NCI-H2029 treated with DMSO at 0.1 percent for 48 hours (cell line): ENCODE measurements around the gene SNX14.

ENCODE experiments used
- DNase-seq: peaks from one replicate; lab custom pipeline; 2025; lab: John Stamatoyannopoulos, UW

SNX14 gene

DNA sequence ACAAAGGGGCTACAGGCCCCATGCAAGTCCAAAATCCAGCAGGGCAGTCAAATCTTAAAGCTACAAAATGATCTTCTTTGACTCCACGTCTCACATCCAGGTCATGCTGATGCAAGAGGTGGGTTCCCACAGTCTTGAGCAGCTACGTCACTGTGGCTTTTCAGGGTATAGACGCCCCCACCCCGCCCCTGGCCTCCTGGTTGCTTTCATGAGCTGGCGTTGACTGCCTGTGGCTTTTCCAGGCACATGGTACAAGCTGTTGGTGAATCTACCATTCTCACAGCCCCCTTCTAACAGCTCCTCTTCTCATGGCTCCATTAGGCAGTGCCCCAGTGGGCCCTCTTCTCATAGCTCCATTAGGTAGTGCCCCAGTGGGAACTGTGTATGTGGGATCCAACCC, 96.8 kb downstream of the SNX14 start:
- DNase-seq, result no peak

DNA sequence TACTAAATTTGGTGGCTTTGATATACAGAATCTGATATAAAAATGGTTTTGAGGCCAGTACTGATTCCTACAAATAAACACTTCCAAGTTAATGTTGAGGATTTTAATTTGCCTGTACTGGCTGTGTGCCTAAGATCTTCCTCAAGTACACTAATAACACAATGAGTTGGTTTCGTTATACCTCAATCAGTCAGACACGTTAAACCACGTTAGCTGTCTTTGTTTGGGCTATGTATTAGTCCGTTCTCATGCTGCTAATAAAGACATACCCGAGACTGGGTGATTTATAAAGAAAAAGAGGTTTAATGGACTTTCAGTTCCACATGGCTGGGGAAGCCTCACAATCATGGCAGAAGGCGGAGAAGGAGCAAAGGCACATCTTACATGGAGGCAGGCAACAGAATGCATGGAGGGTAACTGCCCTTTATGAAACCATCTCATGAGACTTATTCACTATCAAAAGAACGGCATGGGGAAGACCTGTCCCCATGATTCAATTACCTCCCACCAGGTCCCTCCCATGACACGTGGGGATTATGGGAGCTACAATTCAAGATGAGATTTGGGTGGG, 97.6 kb downstream of the SNX14 start:
- DNase-seq, result no peak

DNA sequence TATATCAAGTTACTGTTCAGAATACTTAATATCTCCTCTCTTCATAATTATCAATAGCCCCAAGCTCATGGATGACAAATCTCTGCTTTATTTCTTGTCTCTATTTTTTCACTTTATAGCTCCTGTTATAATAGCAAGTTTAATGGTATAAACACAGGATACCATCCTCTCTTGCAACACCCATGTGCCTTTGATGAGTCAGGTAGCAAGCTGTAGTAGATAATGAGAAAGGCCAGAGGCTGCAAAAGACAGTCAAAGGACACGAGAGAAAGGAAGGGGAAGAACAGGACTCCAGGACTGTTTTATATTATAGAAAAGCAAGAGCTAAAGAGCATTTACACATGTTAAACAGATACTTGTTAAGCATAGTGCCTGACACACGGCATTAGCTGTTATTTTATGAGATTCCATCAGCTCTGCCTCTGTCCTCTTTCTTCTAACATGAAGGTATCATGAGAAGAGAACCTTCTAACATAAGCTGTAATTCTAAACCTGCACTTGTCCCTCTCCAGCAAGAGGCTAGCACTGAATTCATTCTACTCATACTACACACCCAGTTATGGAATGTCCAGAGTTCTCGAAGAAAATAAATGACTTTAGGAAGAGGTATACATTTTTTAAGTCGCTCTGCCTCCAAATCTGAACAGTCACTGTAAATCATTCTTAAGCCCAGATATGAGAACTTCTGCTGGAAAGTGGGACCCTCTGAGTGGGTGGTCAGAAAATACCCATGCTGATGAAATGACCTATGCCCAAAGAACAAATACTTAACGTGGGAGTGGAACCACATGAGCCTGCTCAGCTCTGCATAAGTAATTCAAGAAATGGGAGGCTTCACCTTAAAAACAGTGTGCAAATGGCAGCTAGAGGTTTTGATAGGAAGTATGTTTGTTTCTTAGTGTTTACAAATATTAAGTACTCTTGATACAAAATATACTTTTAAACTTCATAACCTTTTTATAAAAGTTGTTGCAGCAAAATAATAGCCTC, 98.8 kb downstream of the SNX14 start:
- no peak for DNase-seq

GRCh38 chr6:85493389-85493788, 100.3 kb downstream of the SNX14 start:
- DNase-seq, result no peak

DNA sequence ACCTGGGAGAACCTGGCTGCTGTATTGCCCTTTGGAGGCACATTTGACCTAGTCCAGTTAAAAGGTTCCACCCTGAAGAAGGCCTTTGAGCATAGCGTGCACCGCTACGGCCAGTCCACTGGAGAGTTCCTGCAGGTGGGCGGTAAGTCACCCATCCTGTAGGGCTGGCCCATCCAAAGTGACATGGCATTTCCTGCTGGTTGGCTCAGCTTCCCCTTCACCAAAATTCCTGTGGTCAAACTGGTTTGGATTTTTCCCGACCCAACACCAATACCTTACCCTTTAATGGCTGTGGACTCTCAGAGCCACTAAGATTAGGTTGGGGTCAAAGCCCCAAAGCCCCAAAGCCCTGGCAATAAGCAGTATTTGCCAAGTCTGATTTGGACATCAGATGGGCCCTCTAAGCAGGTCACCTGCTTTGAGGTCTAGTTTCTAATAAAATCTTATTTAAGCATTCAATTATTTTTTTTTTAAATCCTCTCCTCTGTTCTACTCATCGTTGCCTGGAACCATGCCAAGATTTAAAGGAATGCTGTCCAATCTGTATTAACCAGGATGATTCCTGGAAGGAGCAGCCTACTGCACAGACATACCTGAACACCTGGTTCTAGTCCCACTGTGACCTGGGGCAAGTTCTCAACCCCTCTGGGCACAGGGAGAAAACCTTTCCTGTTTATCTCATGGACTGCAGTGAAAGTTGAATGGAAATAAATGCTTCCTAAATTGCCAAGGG, 103.0 kb downstream of the SNX14 start:
- no peak for DNase-seq

DNA sequence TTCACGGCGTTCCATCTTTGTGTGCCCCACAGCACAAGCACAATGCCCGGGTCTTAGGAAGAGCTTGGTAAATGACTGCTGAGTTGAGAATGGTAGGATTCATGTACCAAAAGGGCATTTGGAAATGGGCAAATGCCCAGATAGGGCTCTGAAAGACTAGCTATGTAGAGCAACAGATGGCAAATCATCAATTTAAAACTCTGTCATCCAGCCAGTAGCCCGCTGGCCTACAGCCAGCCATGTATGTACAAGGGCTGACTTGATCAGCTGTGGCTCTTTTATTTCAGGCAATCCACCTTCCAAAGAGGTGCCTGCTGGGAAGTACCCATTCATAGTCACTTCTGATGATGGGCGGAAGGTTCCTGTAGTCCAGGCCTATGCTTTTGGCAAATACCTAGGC, 108.7 kb downstream of the SNX14 start:
- no peak for DNase-seq

DNA sequence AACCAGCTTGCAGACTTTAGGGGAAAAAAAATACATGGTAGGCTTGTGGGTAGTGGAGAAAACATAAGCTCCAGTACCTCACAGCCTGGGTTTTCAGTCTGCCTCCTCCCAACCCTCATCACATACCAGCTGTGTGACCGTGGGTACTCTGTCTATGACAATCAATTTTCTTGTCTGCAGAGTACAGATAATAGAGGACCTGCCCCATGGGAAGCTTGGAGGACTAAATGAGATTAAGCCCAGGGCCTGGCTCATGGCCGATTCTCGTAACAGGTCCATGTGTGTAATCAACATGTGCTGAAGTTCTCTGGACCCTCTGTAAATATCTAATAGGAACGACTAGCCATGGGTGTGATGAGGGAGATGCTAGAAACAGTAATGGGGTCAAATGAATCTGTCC, 109.8 kb downstream of the SNX14 start:
- DNase-seq, result no peak

DNA sequence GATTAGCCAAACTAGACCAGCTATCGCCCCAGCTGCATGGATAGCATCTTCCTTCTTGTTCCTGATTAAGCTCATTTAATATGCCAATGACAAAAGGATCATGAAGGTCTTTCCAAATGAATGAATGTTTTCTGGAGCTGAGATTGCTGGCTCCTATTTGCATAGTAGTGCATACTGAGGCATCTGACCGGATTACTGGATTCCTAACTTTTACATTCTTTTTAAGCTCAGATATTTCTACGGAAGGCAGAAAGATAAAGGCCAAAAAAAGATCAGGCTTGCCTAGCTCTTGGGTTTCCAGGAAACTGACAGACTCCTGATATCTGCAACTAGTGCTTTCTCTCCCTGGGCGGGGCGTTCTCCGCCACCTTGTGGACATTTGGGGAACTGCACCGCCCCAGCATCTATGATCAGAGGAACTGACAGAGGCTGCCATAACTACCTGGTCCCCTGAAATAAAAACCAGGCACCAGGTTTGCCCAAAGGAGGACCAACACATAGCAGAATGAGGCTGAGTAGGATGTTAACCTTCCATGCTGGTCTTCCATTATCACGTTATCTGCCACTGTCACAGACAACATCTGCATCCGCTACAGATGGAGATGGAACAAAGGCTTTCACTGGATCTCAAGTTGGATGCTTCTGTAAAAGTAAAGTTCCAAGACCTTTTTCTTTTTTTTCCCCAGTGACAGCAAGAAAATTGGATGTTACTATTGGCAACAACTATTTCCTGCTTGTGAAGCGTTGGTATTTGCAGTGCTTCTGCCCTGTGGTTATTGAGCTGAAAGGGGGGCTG, 110.6 kb downstream of the SNX14 start:
- peak; percentile 30 for DNase-seq

DNA sequence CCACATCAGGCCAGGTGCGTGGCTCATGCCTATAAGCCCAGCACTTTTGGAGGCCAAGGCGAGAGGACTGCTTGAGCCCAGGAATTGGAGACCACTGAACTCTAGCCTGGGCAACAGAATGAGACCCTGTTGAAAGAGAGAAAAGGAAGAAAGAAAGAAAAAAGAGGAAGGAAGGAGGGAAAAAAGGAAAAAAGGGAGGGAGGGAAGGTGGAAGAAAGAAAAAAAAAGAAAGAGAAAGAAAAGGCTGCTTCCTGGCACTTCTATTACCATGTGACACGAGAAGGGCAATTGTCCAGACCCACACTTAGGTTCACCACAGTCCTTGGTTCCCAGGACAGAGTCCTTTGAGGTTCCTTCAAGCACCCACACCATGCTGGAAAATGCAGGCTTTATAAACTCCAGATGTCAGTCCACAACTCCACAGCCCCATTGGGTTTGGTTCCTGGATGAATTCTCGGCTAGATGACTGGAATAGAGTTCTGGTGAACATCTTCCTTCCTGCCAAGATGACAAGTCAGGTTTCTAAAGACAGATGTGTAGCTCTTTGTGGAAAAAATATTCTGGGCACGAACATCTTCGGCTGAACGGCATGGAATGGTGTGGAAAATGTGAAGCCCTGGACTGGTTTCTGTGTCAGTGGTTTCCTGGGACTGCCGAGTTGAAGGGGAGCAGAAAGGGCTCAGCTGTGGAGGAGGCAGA, 111.3 kb downstream of the SNX14 start:
- no peak for DNase-seq

DNA sequence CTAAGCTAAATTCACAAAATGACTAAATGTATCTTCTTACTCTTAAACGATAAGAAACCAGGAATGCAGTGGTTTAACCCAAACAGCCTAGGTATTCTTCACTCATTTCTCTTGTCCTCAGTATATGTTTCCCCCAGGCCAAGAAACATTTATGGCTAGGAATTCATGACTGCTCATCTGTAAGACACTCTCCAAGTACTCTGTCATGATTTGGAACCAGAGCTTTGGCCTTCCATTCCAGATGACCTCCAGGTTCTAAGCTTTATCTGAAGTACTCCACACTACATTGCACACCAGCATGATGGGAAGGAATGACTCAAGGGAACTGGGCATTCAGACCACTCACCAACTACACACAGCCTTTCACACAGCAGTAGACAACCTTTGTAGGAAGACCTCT, 114.5 kb downstream of the SNX14 start:
- no peak for DNase-seq

- no peak for DNase-seq
Measured at GRCh38 chr6:85476532-85476931, 117.1 kb downstream of the SNX14 start.

- no peak for DNase-seq
Measured at GRCh38 chr6:85473748-85474147, 119.9 kb downstream of the SNX14 start.

DNA sequence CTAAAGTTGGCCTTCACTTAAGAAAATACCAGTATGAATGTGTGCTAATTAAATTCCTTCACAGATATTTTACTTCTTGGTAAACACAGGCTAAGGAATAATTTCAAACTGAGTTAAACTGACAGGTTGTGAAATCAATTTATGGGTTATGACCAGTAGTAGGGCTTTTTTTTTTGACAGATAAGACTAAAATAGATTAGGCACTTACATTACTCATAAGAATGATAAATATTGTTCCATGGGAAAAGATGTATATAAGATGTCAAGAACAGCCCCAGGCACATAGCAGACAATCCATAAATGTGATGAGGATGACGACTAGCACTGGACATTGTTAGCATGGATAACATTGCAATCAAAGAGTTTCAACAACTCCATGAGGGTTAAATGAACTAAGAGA, 120.9 kb downstream of the SNX14 start:
- no peak for DNase-seq

DNA sequence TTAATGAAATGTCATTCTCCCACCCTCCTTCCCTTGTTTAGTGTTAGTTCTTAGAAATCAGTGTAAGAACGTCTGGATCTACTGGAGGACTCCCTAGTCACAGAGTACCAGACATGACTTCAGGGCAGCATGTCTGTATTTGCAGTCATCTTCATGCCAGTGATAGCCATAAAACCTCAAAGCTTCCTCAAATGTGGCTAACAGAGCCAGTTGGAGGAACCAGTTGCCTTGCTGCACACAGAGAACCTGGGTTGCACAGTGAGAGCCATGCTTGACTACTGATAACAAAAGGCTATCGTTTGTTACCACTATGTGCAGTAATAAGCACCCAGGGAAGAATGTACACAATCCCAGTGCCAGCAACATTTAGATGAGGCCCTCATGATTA, 123.6 kb downstream of the SNX14 start:
- no peak for DNase-seq

DNA sequence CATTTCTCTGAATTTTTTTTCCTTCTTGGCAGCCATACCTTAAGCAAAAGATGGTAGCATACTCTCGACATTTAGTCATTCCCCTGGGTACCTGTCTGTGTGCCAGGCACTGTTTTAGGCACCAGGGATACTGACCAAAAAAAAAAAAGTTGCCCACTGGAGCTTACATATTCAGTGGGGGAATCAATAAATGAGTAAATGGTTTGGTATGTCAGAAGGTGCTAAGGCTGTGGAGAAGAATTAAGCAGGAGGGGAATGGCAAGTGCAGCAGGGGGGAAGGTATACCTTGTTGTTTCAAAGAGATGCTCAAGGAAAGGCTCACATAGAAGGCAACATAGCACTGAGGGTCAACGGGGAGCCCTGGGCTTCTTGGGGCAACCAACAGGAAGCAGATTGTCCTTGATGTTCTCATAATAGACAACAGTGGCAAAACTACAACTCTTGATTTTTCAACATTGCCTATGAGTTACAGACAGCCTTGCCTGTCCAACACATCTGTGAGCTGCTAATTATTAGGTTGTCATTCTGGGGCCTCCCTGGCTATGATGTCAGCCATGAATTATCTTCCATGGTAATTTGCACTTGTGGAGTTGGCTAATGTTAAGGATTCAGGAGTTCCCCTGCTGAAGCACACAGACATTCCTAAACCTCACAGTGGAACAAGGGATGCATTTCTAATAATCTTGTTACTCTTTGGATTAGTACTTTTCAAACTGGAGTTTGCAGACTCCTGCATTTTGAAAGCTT, 124.2 kb downstream of the SNX14 start:
- DNase-seq, result no peak

DNA sequence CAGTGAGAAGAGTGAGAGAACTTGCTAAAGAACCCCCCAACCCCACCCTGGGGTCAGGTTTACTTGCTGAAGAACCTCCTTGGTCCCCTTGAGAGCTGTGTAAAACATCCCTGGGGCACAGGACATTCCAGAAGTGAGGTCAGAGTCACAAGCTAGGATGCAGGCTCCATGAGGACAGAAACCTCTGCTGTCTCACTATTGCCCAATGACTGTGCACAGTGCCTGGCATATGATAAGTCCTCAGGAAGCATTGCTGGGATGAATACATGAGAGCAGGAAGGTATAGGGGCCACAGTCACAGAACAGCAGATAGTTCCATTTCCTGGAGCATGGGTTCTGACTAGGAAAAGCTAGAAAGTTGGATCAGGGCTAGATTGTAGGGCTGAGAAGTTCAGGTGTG, 125.3 kb downstream of the SNX14 start:
- DNase-seq, result no peak

- no peak for DNase-seq
Measured at GRCh38 chr6:85465762-85466161, 127.9 kb downstream of the SNX14 start.

- no peak for DNase-seq
Measured at GRCh38 chr6:85464722-85465150, 128.9 kb downstream of the SNX14 start.

DNA sequence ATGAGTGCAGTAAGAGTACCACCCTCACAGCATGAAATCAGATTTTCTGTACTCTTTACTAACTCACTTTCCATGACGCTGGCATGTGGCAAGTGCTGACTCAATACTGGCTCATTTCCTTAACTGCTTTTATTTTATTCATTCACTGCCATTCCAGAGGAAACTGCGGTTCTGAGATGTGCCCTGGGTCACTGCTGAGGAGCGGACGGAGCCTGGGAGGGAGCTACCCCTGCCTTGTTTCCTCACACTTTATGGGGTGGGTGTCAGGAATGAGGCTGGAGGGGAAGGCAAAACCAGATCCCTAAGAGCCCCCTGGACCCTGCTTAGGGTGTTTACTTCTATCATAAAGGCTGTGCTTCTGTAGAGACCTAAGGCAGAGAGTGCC, 129.4 kb downstream of the SNX14 start:
- DNase-seq, result no peak

DNA sequence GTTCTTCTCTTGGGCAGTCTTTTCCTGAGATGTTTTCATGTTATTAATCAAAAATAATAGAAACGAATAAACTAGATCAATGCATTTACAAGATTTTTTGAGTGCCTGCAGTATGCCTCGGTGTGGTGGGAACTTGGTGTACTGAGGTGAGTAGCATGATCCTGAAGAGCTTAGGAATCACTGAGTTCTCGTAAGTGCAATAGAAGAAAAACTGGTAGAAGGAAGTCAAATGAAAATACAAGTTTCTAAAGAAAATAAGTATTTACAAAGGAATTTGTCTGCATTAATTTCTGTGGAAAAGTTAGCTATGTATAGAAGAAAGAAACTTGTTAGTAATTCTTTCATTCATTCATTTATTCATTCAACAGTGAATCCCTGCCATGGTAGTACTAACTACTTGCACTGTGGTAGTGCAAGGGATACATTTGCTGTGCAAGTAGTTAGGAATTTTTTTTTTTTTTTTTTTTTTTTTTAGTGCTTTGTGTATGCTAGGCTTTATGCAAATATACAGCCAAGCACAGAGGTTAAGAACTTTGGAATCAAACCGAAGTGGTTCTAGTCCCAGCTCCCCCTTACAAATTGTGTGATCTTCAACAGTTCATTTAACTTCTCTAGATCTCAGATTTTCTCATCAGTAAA, 129.9 kb downstream of the SNX14 start:
- no peak for DNase-seq
